Activated B cell treated with CpG ODN at 0.5 μM for 24 hours (primary cell): ENCODE measurements around the gene CD22. TPM values are rescaled to one million over a fixed set of nuclear protein-coding genes. Genes with fewer than 3 reads are reported as not detected.

Experiments
- ATAC-seq: fragments of 200-7000 bp; cut with Tn5 transposase; one replicate; pipeline ENCODE4 v1.10.0; 2021; ENCODE audit warnings: low read depth, mild to moderate bottlenecking, moderate library complexity
- CTCF ChIA-PET: fragments of 350-600 bp; sonication (Branson Sonifier 250); formaldehyde crosslinking; loops from one replicate; lab custom pipeline; 2021; ENCODE audit warnings: antibody characterized with exemption; lab: Charles Lee
- POLR2A ChIA-PET: fragments of 350-600 bp; sonication (Branson Sonifier 250); formaldehyde crosslinking; loops from one replicate; lab custom pipeline; 2021; ENCODE audit warnings: antibody characterized with exemption; lab: Charles Lee
- DNase-seq: peaks from one replicate; pipeline ENCODE4 v3.0.0; 2022
- H3K27ac Mint-ChIP-seq: one replicate; pipeline ENCODE4 v1.8.0; 2020; ENCODE audit warnings: mixed read lengths
- H3K27me3 Mint-ChIP-seq: one replicate; pipeline ENCODE4 v1.8.0; 2021; ENCODE audit warnings: mixed read lengths
- H3K36me3 Mint-ChIP-seq: one replicate; pipeline ENCODE4 v1.8.0; 2021; ENCODE audit warnings: low read depth, mixed read lengths
- H3K4me1 Mint-ChIP-seq: one replicate; pipeline ENCODE4 v1.8.0; 2021; ENCODE audit warnings: mixed read lengths
- H3K4me3 Mint-ChIP-seq: one replicate; pipeline ENCODE4 v1.8.0; 2020; ENCODE audit warnings: mild to moderate bottlenecking, mixed read lengths
- H3K9me3 Mint-ChIP-seq: one replicate; pipeline ENCODE4 v1.8.0; 2020; ENCODE audit warnings: mixed read lengths
- CTCF ChIP-seq: fragments of 200-600 bp; IDR thresholded peaks from one replicate; pipeline ENCODE4 v1.8.0; 2022; ENCODE audit warnings: antibody characterized with exemption, mild to moderate bottlenecking
- intact Hi-C: fragments of 100-400 bp; cut with micrococcal nuclease; formaldehyde crosslinking; loops from one replicate; pipeline ENCODE4 v1.15.1; 2024
- total RNA-seq: library from RNA; stranded (reverse); gene quantifications from 2 replicates; pipeline ENCODE4 v1.2.3, GENCODE V29; 2022

CD22 gene
- total RNA-seq, 1 donor from 2014 or later, result 1,096 TPM

GRCh38 chr19:35341565-35342225, 12.7 kb downstream of the CD22 start:
- H3K4me1 Mint-ChIP-seq, result peaks cover 82% of the 10 kb centered on the region
- peak overlapping the region; percentile 82 for H3K27ac Mint-ChIP-seq
- ATAC-seq (no peak), DNase-seq (no peak)
- no peaks in the 10 kb centered on the region for H3K9me3 Mint-ChIP-seq
- ChIA-PET POLR2A (interaction anchor here (1.2 to 2.9 kb wide), 4 partner anchors 8 to 36 kb away, joined by 3 to 23 read pairs (median 5); no protein-coding TSS in a partner anchor), CTCF (no interaction called here)
- intact Hi-C loops, result loop anchor here (10.0 kb wide), 1 partner anchor 277 kb away; no protein-coding TSS in a partner anchor
- TF ChIP-seq CTCF, result no peak
- H3K36me3 Mint-ChIP-seq, result peaks cover 92% of the 10 kb centered on the region
- no peak overlapping the region for H3K4me3 Mint-ChIP-seq
- H3K27me3 Mint-ChIP-seq, result peaks cover 2% of the 10 kb centered on the region

- intact Hi-C loops, result loop anchor here (10.0 kb wide), 1 partner anchor 278 kb away; no protein-coding TSS in a partner anchor
- CTCF ChIA-PET, result no interaction called here
- peaks cover 82% of the 10 kb centered on the region for H3K4me1 Mint-ChIP-seq
- H3K9me3 Mint-ChIP-seq, result no peaks in the 10 kb centered on the region
- no peak overlapping the region for H3K4me3 Mint-ChIP-seq
- ATAC-seq (no peak), DNase-seq (no peak)
- H3K27ac Mint-ChIP-seq, result peak overlapping the region; percentile 82
- peaks cover 92% of the 10 kb centered on the region for H3K36me3 Mint-ChIP-seq
- H3K27me3 Mint-ChIP-seq, result peaks cover 2% of the 10 kb centered on the region
- no peak for TF ChIP-seq CTCF
- POLR2A ChIA-PET, result interaction anchor here (0.6 to 2.9 kb wide), 4 partner anchors 8 to 47 kb away, joined by 3 to 23 read pairs (median 5); no protein-coding TSS in a partner anchor
Observed at GRCh38 chr19:35342430-35342829, 13.4 kb downstream of the CD22 start.

GRCh38 chr19:35344511-35345031, 15.6 kb downstream of the CD22 start:
- intact Hi-C loops, result loop anchor here (5.0 to 10.0 kb wide), 2 partner anchors 280 to 368 kb away; no protein-coding TSS in a partner anchor
- CTCF ChIA-PET, result interaction anchor here (2.4 kb wide), 1 partner anchor 14 kb away, joined by 7 read pairs; no protein-coding TSS in a partner anchor
- DNase-seq (peak; percentile 14), ATAC-seq (no peak)
- peaks cover 93% of the 10 kb centered on the region for H3K4me1 Mint-ChIP-seq
- peaks cover 82% of the 10 kb centered on the region for H3K36me3 Mint-ChIP-seq
- H3K27me3 Mint-ChIP-seq, result peaks cover 2% of the 10 kb centered on the region
- POLR2A ChIA-PET, result interaction anchor here (1.0 to 11.2 kb wide), 9 partner anchors 8 to 133 kb away, joined by 3 to 645 read pairs (median 26); partner anchors contain the start of genes CD22, HAMP and USF2
- TF ChIP-seq CTCF, result no peak
- H3K9me3 Mint-ChIP-seq, result no peaks in the 10 kb centered on the region
- peak overlapping the region; percentile 98 for H3K27ac Mint-ChIP-seq
- no peak overlapping the region for H3K4me3 Mint-ChIP-seq

- no peak for ATAC-seq
- Mint-ChIP-seq H3K4me3 (peak overlapping the region; percentile 74), H3K27me3 (peaks cover 2% of the 10 kb centered on the region), H3K36me3 (peaks cover 71% of the 10 kb centered on the region), H3K27ac (peak overlapping the region; percentile 98), H3K9me3 (no peaks in the 10 kb centered on the region), H3K4me1 (peaks cover 93% of the 10 kb centered on the region)
- no peak for TF ChIP-seq CTCF
- DNase-seq, result no peak
- POLR2A ChIA-PET, result interaction anchor here (0.9 to 11.2 kb wide), 11 partner anchors 14 to 204 kb away, joined by 3 to 645 read pairs (median 23); partner anchors contain the start of genes CD22, HAMP and USF2
- CTCF ChIA-PET, result interaction anchor here (0.8 to 2.4 kb wide), 2 partner anchors 11 to 15 kb away, joined by 5 to 7 read pairs; no protein-coding TSS in a partner anchor
- intact Hi-C loops, result loop anchor here (2.0 to 10.0 kb wide), 3 partner anchors 205 to 367 kb away; no protein-coding TSS in a partner anchor
Observed at GRCh38 chr19:35345671-35346111, 16.7 kb downstream of the CD22 start.
